D721Med (cell line): ENCODE data around the gene KCNAB1.
"Not testable (repeated sequence)": the region's sequence is repeated elsewhere in the genome, so short reads cannot be mapped to it uniquely, and the experiment has no call there.

Experiments used
- DNase-seq: peaks from one replicate; pipeline ENCODE4 v3.0.0; 2011; ENCODE audit warnings: low spot score; ENCODE audit not compliant: insufficient read length
- FAIRE-seq: peaks from 2 replicates; lab custom pipeline; 2011; peaks lifted over from hg19 to GRCh38; lab: Jason Lieb, UNC
- CTCF ChIP-seq: IDR thresholded peaks from 2 replicates; pipeline ENCODE4 v1.5.1; 2012; ENCODE audit warnings: mild to moderate bottlenecking, control low read depth; ENCODE audit not compliant: insufficient read depth; ENCODE audit errors: missing control alignments

The KCNAB1 gene

GRCh38 chr3:156181509-156181908 is 61.1 kb downstream of the KCNAB1 start:
- FAIRE-seq (no peak), DNase-seq (no peak)
- no peak for TF ChIP-seq CTCF

- no peak for TF ChIP-seq CTCF
- DNase-seq (no peak), FAIRE-seq (no peak)
Observed at GRCh38 chr3:156183396-156183795, 63.0 kb downstream of the KCNAB1 start.

GRCh38 chr3:156184156-156184555 is 63.8 kb downstream of the KCNAB1 start:
- DNase-seq (no peak), FAIRE-seq (no peak)

GRCh38 chr3:156187146-156187769 is 66.9 kb downstream of the KCNAB1 start:
- FAIRE-seq = no peak
- no peak for TF ChIP-seq CTCF
- DNase-seq = no peak

More at GRCh38 chr3:156184156-156184555, 63.8 kb downstream of the KCNAB1 start:
- TF ChIP-seq CTCF = no peak

DNA sequence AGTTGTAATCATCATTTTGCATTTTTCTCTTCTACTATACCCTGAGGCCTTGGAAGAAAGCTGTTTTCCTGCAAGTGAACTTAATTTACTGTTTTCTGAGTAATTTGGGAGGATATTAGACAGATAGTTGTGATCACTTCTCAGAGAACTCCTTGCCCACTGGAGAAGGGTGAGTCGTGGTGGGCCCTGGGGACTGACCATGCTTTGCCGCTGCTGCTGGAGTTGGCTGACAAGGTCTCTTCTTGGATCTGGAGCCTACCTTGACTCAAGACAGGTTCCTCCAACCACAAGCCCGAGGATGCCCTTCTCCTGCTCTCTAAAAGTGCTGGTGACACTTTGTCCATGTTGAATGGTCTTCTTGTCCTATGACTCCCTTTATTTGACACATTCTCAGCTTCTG is 68.4 kb downstream of the KCNAB1 start:
- no peak for TF ChIP-seq CTCF
- FAIRE-seq = no peak
- DNase-seq = no peak

- DNase-seq = no peak
- no peak for TF ChIP-seq CTCF
- FAIRE-seq = no peak
Observed at GRCh38 chr3:156189927-156190326, 69.5 kb downstream of the KCNAB1 start.

- not testable (repeated sequence) for DNase-seq, FAIRE-seq
Observed at GRCh38 chr3:156194945-156195344, 74.6 kb downstream of the KCNAB1 start.

DNA sequence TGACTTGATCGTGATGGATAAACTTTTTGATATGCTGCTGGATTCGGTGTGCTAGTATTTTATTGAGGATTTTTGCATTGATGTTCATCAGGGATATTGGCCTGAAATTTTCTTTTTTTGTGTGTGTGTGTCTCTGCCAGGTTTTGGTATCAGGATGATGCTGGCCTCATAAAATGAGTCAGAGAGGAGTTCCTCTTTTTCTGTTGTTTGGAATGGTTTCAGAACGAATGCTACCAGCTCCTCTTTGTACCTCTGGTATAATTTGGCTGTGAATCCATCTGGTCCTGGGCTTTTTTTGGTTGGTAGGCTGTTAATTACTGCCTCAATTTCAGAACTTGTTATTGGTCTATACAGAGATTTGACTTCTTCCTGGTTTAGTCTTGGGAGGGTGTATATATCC is 76.8 kb downstream of the KCNAB1 start:
- not testable (repeated sequence) for DNase-seq, FAIRE-seq
